Superior temporal gyrus (tissue), 1 donor: ENCODE results near the gene ACADVL.

Experiments used
- DNase-seq: peaks from one replicate; pipeline ENCODE4 v3.0.0-alpha.2; 2016; ENCODE audit errors: extremely low spot score

ACADVL gene

GRCh38 chr17:7191571-7192270 lies 28.0 kb upstream of the ACADVL start:
- peak; percentile 66 for DNase-seq

DNA sequence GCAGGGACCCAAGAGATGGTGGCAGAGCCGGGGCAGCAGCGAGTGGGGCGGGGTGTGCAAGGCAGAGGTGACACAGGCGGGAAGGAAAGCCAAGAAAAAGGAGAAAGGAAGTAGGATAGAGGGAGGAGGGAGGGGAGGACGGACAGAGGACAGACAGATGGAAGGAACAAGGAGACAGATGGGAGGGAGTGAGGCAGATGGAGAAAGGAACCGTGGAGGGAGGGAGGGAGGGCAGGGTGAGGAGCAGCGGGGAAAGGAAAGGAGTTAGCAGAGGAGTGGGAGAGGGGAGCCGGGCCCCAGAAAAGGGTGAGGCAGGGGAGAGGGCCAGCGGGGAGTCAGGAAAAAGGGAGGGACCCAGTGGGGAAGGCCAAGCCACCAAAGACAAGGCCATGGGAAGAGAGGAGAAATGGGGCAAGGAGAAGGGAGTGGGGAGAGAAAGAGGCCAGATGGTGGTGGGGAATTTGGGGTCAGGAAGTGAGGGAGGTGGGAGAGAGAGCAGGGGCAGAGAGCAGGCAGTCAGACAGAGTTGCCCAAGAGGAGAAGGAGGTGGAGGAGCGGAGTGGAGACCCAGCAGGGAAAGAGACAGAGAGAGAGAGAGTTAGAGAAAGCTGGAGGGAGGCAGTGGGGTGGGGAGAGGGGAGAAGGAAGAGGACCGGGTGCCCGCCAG lies 27.3 kb upstream of the ACADVL start:
- DNase-seq: no peak

GRCh38 chr17:7195971-7196370 lies 23.8 kb upstream of the ACADVL start:
- DNase-seq: no peak

- no peak for DNase-seq
Observed at GRCh38 chr17:7196651-7197401, 22.9 kb upstream of the ACADVL start.

- no peak for DNase-seq
Observed at GRCh38 chr17:7203391-7203790, 16.3 kb upstream of the ACADVL start.

- DNase-seq: no peak
Observed at GRCh38 chr17:7204336-7204735, 15.4 kb upstream of the ACADVL start.

DNA sequence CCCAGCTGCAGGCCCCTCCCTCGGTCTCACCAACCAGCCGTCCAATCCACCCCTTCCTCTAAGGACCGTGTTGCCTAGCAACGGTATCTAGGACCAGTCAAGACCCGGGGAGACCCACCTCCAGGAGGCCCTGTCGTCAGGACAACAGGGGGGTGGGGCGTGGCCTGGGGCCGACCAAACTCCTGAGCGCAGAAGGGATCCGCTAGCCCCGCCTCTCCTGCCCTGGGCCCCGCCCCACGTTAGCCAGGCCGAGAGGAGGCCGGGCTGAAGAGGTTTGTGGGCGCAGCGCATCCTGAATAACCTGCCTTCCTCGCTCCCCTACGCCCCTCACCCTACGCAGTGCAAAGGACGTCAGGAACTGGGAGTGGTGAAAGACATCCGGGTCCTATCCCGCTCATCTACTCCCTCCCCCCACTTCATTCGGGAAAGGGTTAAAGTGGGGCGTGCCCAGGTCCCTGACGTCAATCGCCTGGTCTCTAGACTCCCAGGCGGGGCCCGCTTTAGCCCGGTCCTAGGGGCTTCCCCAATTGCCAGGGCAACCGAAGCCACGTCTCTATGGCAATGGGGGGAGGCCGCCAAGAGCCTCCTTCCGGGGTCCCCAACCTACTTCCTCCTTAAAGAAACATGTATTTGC lies 14.8 kb upstream of the ACADVL start:
- DNase-seq: peak; percentile 86

- no peak for DNase-seq
Observed at GRCh38 chr17:7205561-7205960, 14.2 kb upstream of the ACADVL start.

- DNase-seq: no peak
Observed at GRCh38 chr17:7207120-7208001, 12.4 kb upstream of the ACADVL start.

- DNase-seq: no peak
Observed at GRCh38 chr17:7208027-7208571, 11.6 kb upstream of the ACADVL start.

- no peak for DNase-seq
Observed at GRCh38 chr17:7208754-7209460, 10.8 kb upstream of the ACADVL start.

DNA sequence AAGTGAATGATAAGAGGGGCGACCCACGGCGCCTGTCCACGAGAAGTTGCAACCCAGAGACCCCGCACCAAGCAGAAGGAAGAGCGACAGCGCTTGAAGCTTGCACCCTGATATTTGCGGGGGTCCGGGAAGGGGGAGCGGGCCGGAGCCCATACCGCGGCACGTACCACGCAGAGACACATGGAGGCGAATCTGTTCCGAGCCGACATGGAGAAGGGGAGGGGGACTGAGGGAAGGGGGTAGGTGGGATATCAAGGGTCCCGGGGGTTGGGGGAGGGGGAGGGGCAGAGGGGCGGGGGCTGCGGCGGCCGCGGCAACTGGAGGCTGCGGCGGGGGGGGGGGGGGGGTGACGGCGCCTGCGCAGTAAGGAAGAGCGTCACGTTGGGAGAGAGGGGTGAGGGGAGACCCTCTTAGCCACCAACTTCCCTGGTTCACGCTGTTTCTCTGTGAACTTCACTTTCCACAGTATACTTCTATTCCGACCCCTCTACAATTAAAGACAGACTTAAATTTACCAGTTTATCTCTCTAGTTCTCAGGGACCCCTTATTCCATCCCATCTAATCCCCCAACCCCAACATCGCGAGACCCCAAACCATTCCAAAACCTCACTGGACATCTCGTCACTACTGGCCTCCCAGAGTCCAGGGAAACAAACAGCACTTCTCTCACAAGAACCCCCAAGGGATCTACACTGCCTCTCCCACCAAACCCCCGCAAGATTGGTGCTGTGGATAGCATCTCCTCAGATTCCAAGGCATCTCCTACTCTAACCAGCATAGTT lies 8.1 kb upstream of the ACADVL start:
- DNase-seq: no peak

DNA sequence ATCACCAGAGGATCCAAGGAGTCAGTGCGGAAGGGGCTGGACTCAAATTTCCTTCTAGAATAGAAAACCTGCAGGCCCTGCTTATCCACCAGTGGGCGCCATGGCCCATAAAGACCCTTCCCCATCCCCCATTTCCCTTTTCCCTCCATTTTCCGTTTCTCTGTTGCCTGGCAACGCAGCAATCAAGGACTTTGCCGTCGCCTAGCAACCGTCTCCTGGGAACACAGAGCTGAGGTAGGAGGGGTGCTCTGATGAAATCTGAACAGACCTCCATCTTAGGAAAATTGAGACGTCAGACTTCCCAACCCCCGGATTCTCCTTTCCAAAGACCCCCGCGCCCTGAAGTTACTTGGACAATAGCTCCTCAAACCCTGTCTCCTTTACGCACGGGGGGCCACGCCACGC lies 5.8 kb upstream of the ACADVL start:
- DNase-seq: peak; percentile 77

DNA sequence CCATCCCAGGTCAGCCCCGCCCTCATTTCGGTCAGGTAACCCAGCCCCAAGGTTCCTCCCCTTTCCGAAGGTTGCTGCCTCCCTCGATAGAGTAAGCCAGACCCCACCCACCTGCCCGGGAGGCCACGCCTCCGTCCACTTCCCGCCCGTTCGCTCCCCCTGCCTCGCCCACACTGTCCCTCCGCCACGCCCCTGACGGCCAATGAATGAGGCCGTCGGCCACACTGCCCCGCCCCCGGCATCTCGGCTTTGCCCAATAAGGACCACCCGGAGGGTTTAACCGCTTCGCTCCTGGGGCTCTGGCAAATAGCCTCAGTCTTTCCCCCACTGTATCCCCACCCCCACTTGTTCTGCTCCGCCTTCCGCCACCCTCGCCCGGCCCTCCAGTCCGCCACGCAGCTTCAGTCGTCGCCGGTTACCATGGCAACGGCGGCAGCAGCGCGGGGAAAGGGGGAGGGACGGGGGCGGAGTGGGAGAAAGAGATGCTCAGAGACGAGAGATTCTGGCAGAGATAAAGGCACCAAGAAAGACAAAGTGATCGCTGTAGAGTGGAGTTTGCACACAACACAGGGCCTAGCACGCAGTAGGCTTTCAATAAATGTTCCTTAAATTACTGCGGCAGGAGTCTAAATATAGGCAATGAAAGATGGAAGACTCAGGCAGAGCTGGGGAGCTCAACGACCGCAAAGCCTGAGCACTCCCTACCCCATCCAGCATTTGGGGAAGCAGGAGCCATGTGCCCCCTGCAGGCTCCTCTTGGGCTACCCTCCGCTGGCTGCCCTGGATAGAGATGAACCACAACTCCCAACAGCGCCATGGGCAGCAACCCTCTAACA lies 5.2 kb upstream of the ACADVL start:
- DNase-seq: peak; percentile 95

DNA sequence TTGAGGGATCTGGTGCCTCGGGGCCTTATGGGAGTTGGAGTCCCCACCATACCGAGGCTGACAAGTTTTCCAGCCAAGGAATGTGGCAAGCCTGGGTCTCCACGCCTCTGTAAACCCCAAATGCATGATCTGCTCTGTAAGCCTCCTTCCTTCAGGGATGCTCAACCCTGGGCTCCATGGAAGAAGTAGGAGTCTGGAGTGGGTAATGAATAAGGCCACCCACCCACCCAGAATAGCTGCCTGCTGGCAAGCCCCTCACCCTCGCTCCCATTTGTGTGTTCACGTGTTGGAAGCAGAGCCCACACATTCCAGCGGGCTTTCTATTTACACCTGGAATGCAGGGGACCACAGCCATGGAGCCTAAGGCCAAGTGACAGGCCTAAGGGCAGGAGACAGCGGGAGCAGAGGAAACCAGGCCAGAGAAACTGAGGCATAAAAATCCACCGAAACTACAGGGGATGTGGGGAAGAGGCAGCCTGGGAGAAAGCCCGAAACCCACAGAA lies 4.6 kb upstream of the ACADVL start:
- DNase-seq: no peak

DNA sequence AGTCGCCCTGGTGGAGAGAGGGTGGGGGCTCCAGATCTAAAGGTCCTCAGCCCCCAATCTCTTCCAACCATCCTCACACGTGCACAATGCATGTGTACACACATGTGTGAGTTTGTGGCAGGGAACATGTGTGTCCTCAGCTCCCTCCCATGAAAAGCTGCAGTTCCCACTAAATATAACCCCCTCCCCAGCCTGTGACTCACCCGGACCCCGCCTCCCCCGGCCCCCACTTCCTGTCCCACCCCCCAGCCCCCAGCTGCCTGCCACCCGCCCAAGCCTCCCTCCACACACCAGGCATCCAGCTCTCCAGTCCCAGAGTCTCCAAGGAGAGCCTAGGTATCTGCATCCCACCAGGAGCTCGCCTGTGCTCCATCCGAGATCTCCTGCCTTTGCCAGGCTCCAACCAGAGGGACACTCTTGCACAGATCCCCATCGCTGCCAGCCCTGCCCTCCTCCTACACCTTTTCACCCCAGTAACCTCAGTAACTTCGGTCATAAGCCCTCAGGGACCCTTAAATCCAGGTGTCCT lies 4.0 kb upstream of the ACADVL start:
- DNase-seq: no peak

- DNase-seq: no peak
Observed at GRCh38 chr17:7216242-7217112, 3.3 kb upstream of the ACADVL start.
